Spleen (tissue), 11 donors: ENCODE measurements around the gene ACTN1. TPM values are rescaled to one million over a fixed set of nuclear protein-coding genes. Genes with fewer than 3 reads are reported as not detected.
"Not testable (repeated sequence)": the region's sequence is repeated elsewhere in the genome, so short reads cannot be mapped to it uniquely, and the experiment has no call there.

ENCODE experiments used
- DNase-seq: peaks from one replicate; pipeline ENCODE4 v3.0.0-alpha.2; 2020
- H3K27ac ChIP-seq, 8 donors: fragments of 200-600 bp; sonication (generic) in 7 of 8; 1 replicate in 4 of 8; 2 replicates in 4 of 8; pipeline versions ENCODE4 v1.5.0 to v1.8.0; 2016 to 2021; ENCODE audit warnings: inconsistent platforms in 4 of 8, mild to moderate bottlenecking in 4 of 8, moderate library complexity in 1 of 8
- H3K27me3 ChIP-seq, 7 donors: fragments of 200-600 bp; sonication (generic) in 6 of 7; replicated peaks in 1 of 7; 1 replicate in 4 of 7; 2 replicates in 3 of 7; pipeline versions ENCODE4 v1.5.0 to v1.8.0; 2016 to 2021; ENCODE audit warnings: inconsistent platforms in 3 of 7, mild to moderate bottlenecking in 1 of 7
- H3K36me3 ChIP-seq, 6 donors: fragments of 200-600 bp; sonication (generic) in 5 of 6; 1 replicate in 4 of 6; 2 replicates in 2 of 6; pipeline versions ENCODE4 v1.5.0 to v1.8.0; 2016 to 2021; ENCODE audit warnings: inconsistent platforms in 2 of 6
- H3K4me1 ChIP-seq, 6 donors: fragments of 200-600 bp; sonication (generic) in 5 of 6; 1 replicate in 3 of 6; 2 replicates in 3 of 6; pipeline versions ENCODE4 v1.5.0 to v1.8.0; 2016 to 2021; ENCODE audit warnings: inconsistent platforms in 3 of 6
- H3K4me3 ChIP-seq, 8 donors: fragments of 200-600 bp; sonication (generic) in 7 of 8; 1 replicate in 4 of 8; 2 replicates in 4 of 8; pipeline versions ENCODE4 v1.5.0 to v1.8.0; 2016 to 2021; ENCODE audit warnings: inconsistent platforms in 4 of 8, mild to moderate bottlenecking in 4 of 8, moderate library complexity in 2 of 8
- H3K9me3 ChIP-seq, 8 donors: fragments of 200-600 bp; sonication (generic) in 7 of 8; 1 replicate in 4 of 8; 2 replicates in 4 of 8; pipeline versions ENCODE4 v1.5.0 to v1.8.0; 2016 to 2021; ENCODE audit warnings: inconsistent platforms in 4 of 8
- POLR2A ChIP-seq, 3 donors: fragments of 450-650 bp; IDR thresholded peaks; one replicate each; pipeline ENCODE4 v1.5.1; 2017; ENCODE audit warnings: antibody characterized with exemption in 3 of 3, mild to moderate bottlenecking in 1 of 3
- POLR2AphosphoS5 ChIP-seq, 3 donors: sonication (generic); formaldehyde crosslinking; IDR thresholded peaks; one replicate each; pipeline ENCODE4 v1.5.1; 2017; ENCODE audit warnings: antibody characterized with exemption in 3 of 3
- WGBS, 5 donors: extraction: QIAGEN DNeasy Blood & Tissue Kit in 3 of 5; methylation state at CpG; one replicate each; pipeline versions ENCODE4 v1.1.5 to v1.1.7; 2013 to 2018; 5-methylcytosine and 5-hydroxymethylcytosine counted together
- intact Hi-C: fragments of 100-400 bp; cut with DNase I; formaldehyde crosslinking; loops from one replicate; pipeline ENCODE4 v1.15.0; 2023; ENCODE audit warnings: low total_unique reads
- polyA plus RNA-seq, 3 donors: library from polyadenylated mRNA; stranded (reverse); fragments of 200-250 nt; gene quantifications; one replicate each; pipeline ENCODE4 v1.2.1, GENCODE V29; 2013
- total RNA-seq, 7 donors: library from RNA; depleted of rRNA in 3 of 7; stranded (reverse); fragments of >200 nt in 3 of 7; fragmentation: NEBNext Ultra II Directional in 4 of 7; extraction: Animal tissue kit (Norgen Biotek cat#: 25700) in 4 of 7; gene quantifications; one replicate each; pipeline versions ENCODE4 v1.1.0 to v1.2.1, GENCODE V29; 2016 to 2021
- TF ChIP-seq, protein P1 (sequence below), 11 experiments: fragments of 200-600 bp in 7 of 11; fragments of 450-650 bp in 4 of 11; sonication (generic) in 4 of 11; IDR thresholded peaks in 8 of 11; conservative IDR thresholded peaks in 3 of 11; 1 replicate in 7 of 11; 2 replicates in 4 of 11; pipeline versions ENCODE4 v1.4.0 to v1.8.0; 2016 to 2021; ENCODE audit warnings: antibody characterized with exemption in 11 of 11, inconsistent platforms in 4 of 11, mild to moderate bottlenecking in 1 of 11
- donor health status: healthy with polysubstance abuse.
- donor health status: DM: no; HTN: no; CAD: no; lungs with moderate emphysema.
- donor health status: DM: no; HTN: no; CAD: no.
- donor health status: Bipolar disorder and iron deficiency.
- donor health status: healthy.
- donor health status: DM: no; HTN: no; CAD: no.
- donor health status: DM: yes; HTN: yes; CAD: no.

ACTN1 gene
- total and polyA plus RNA-seq, 10 donors: 15.4 to 315 (median 95.4) TPM

DNA sequence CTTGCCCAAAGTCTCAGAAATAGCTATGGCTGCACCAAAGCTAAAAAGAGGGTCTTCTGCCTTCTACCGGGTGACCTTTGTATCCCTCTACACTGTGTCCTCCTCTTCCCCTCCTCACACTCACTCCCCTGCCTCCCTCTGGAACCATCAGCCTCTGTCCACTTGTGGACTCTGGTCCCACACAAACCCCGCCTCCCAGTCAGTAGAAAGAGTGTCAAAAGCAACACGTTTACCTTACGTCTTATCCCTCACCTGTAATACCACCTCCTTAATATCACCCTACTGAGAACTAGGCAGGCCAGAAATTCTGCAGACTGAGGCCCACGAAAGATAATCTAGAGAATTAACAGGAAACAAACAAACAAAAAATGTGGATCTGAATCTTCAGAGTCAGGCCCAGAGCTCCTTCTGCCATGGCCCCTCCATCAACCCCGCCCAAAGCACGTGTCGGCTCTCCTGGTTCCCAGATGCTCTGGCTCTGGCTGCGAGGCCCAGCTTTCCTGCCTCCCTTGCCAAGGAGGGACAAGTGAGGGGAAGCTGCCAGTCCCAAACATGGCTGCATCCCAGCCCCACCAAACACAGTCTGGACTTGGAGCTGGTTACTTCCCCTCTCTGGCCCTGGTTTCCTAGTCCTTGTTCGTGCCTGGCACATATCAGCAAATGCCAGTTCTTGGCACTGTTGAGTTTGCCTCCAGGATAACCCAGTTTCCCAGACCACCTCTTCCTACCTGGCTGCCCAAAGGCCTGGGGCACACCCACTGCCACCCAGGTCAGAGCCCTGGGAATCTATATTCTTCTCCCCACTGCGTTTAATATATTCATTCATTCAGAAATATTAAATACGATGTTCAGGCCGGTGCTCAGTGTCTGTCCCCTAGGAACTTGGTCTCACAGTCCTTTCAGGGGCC lies 2.7 kb downstream of the ACTN1 start:
- WGBS, 5 donors: 60 to 75% (median 67%) methylated on average over 13 of the region's 13 CpGs
- Histone ChIP-seq H3K27me3 (peaks cover 0 to 53% (median 27%) of the 10 kb centered on the region in 7 donors), H3K9me3 (peaks cover 0 to 12% (median 5%) of the 10 kb centered on the region in 8 donors), H3K36me3 (peaks cover 0 to 38% (median 7%) of the 10 kb centered on the region in 6 donors), H3K4me1 (peaks cover 14 to 92% (median 59%) of the 10 kb centered on the region in 6 donors), H3K4me3 (peak overlapping the region in 6 of 8 donors; percentile 69 to 84 (median 80)), H3K27ac (peak overlapping the region in 7 of 8 donors; percentile 85 to 97 (median 93))
- peak; percentile 21 for DNase-seq
- intact Hi-C loops: no loop called here
- no peak for TF ChIP-seq POLR2A (IDR thresholded peaks at IDR 0.05)
- peak in 1 of 3 donors; percentile 39 for TF ChIP-seq POLR2AphosphoS5 (IDR thresholded peaks at IDR 0.05)

DNA sequence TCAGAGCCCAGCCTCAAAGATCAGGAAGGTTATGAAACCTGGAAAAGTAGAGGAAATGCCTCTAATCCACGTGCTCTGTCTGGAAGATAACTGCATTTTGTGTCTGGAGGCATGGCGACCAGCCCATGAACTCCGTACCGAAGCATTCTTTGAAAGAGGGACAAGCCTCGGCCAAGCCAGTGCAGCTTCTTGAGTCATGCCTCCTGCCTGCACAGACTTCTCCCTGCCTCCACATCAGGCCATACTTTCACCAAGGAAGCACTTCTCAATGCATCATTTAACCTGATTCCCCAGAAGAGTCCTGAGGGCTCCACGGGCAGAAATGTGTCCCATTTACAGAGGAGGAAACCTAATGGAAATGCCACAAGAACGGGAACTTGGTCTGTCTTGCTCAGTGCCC lies 3.4 kb downstream of the ACTN1 start:
- peak overlapping the region in 1 of 8 donors; percentile 78 for H3K4me3 ChIP-seq
- H3K27ac ChIP-seq: peak overlapping the region in 5 of 8 donors; percentile 89 to 97 (median 94)
- H3K4me1 ChIP-seq: peaks cover 15 to 91% (median 64%) of the 10 kb centered on the region in 6 donors
- WGBS, 5 donors: 62 to 76% (median 67%) methylated on average over 7 of the region's 7 CpGs
- TF ChIP-seq, protein P1, sequence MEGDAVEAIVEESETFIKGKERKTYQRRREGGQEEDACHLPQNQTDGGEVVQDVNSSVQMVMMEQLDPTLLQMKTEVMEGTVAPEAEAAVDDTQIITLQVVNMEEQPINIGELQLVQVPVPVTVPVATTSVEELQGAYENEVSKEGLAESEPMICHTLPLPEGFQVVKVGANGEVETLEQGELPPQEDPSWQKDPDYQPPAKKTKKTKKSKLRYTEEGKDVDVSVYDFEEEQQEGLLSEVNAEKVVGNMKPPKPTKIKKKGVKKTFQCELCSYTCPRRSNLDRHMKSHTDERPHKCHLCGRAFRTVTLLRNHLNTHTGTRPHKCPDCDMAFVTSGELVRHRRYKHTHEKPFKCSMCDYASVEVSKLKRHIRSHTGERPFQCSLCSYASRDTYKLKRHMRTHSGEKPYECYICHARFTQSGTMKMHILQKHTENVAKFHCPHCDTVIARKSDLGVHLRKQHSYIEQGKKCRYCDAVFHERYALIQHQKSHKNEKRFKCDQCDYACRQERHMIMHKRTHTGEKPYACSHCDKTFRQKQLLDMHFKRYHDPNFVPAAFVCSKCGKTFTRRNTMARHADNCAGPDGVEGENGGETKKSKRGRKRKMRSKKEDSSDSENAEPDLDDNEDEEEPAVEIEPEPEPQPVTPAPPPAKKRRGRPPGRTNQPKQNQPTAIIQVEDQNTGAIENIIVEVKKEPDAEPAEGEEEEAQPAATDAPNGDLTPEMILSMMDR (IDR thresholded peaks at IDR 0.05 in 8 of 11, conservative IDR thresholded peaks at IDR 0.05 in 3 of 11): no peak
- TF ChIP-seq POLR2AphosphoS5 (IDR thresholded peaks at IDR 0.05) (no peak), POLR2A (IDR thresholded peaks at IDR 0.05) (no peak)
- H3K9me3 ChIP-seq: peaks cover 0 to 12% (median 5%) of the 10 kb centered on the region in 8 donors
- peaks cover 0 to 43% (median 7%) of the 10 kb centered on the region in 6 donors for H3K36me3 ChIP-seq
- H3K27me3 ChIP-seq: peaks cover 0 to 52% (median 27%) of the 10 kb centered on the region in 7 donors
- no peak for DNase-seq
- intact Hi-C loops: no loop called here

DNA sequence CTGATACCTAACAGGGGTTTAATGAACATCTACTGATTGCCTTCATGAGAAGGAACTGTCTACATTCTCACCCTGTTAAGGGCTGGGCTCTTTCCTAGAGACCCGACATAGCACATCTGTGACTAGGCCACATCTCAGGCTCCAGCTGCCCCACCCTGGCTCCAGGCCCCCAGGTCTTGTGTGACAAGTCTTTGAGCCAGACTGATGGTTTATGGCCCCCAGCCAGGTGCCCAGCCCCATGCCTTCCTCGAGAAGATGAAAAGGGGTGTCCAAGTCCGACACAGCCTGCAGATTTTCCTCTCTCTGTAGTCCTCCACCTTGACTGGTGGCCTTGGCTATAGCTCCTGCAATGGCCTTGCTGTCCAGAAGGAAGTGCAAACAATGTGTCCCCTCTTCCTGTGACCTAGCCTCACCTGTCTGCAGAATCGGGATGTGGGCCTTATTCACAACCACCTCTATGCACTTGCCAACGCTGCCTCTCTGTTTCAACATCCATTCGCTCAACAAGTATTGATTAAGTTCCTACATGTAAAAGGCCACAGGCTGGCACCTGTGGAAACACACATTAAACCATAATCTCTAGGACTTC lies 4.2 kb downstream of the ACTN1 start:
- Histone ChIP-seq H3K27ac (peak overlapping the region in 4 of 8 donors; percentile 26 to 97 (median 92)), H3K4me1 (peaks cover 20 to 91% (median 65%) of the 10 kb centered on the region in 6 donors), H3K36me3 (peaks cover 0 to 43% (median 7%) of the 10 kb centered on the region in 6 donors), H3K27me3 (peaks cover 0 to 44% (median 23%) of the 10 kb centered on the region in 7 donors), H3K9me3 (peaks cover 0 to 12% (median 5%) of the 10 kb centered on the region in 8 donors), H3K4me3 (no peak overlapping the region)
- intact Hi-C loops: no loop called here
- DNase-seq: no peak
- 71 to 81% (median 77%) methylated on average over 6 of the region's 6 CpGs for WGBS, 5 donors
- TF ChIP-seq POLR2A (IDR thresholded peaks at IDR 0.05): no peak
- no peak for TF ChIP-seq POLR2AphosphoS5 (IDR thresholded peaks at IDR 0.05)
- TF ChIP-seq, protein P1 (IDR thresholded peaks at IDR 0.05 in 8 of 11, conservative IDR thresholded peaks at IDR 0.05 in 3 of 11): no peak

DNA sequence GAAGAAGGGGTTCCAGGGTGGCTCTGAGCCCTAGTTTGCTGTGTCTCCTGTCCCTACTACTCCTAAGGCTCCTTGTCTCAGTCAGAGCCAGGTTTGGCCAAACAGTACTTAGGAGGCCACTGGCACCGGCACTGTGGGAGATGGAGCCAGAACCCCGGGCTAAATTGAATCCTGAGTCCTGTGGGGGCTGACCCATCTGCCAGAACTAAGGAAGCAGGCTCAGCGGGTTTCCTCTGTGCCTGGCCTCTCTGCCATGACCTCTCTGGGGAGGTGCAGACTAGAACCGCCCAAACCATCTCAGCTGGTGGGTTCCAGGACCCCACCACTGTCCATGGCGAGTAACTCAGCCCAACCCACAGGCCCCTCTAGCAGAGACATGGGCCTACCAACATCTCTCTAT lies 5.5 kb downstream of the ACTN1 start:
- Histone ChIP-seq H3K4me3 (no peak overlapping the region), H3K27me3 (peaks cover 0 to 32% (median 13%) of the 10 kb centered on the region in 7 donors), H3K4me1 (peaks cover 17 to 91% (median 65%) of the 10 kb centered on the region in 6 donors), H3K36me3 (peaks cover 0 to 43% (median 7%) of the 10 kb centered on the region in 6 donors), H3K9me3 (peaks cover 0 to 12% (median 5%) of the 10 kb centered on the region in 8 donors), H3K27ac (peak overlapping the region in 2 of 8 donors; percentile 23 to 30)
- peak; percentile 41 for DNase-seq
- WGBS, 5 donors: 69 to 98% (median 93%) methylated on average over 3 to 5 of the region's 5 CpGs
- intact Hi-C loops: no loop called here
- TF ChIP-seq POLR2AphosphoS5 (IDR thresholded peaks at IDR 0.05) (no peak), POLR2A (IDR thresholded peaks at IDR 0.05) (no peak)
- TF ChIP-seq, protein P1 (IDR thresholded peaks at IDR 0.05 in 8 of 11, conservative IDR thresholded peaks at IDR 0.05 in 3 of 11): no peak

DNA sequence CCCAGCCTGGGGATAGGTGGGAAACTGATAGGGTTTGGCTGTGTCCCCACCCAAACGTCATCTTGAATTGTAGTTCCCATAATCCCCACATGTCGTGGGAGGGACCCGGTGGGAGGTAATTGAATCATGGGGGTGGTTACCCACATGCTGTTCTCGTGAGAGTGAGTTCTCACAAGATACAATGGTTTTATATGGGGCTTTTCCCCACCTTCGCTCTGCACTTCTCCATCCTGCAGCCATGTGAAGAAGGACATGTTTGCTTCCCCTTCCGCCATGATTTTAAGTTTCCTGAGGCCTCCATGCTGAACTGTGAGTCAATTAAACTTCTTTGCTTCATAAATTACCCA lies 5.9 kb downstream of the ACTN1 start:
- Histone ChIP-seq H3K27ac (peak overlapping the region in 1 of 8 donors; percentile 30), H3K4me1 (peaks cover 17 to 91% (median 65%) of the 10 kb centered on the region in 6 donors), H3K9me3 (peaks cover 0 to 12% (median 5%) of the 10 kb centered on the region in 8 donors), H3K36me3 (peaks cover 0 to 43% (median 7%) of the 10 kb centered on the region in 6 donors), H3K27me3 (peaks cover 0 to 27% (median 8%) of the 10 kb centered on the region in 7 donors)
- intact Hi-C loops, DNase-seq, H3K4me3 ChIP-seq: not testable (repeated sequence)
- 84 to 89% (median 86%) methylated on average over 6 of the region's 6 CpGs for WGBS, 5 donors
